EH (cell line): ENCODE data around the gene TAOK1.
"Not testable (repeated sequence)": the region's sequence is repeated elsewhere in the genome, so short reads cannot be mapped to it uniquely, and the experiment has no call there.

Experiments
- DNase-seq: peaks from one replicate; pipeline ENCODE4 v3.0.0-alpha.2; 2015; ENCODE audit warnings: low read depth

The TAOK1 gene

GRCh38 chr17:29389982-29390850 lies at the start of gene TAOK1:
TSS of gene TAOK1 (plus strand) at chr17:29390363. CDS start at chr17:29451549, 61,186 bp downstream.
- peak; percentile 98 for DNase-seq

DNA sequence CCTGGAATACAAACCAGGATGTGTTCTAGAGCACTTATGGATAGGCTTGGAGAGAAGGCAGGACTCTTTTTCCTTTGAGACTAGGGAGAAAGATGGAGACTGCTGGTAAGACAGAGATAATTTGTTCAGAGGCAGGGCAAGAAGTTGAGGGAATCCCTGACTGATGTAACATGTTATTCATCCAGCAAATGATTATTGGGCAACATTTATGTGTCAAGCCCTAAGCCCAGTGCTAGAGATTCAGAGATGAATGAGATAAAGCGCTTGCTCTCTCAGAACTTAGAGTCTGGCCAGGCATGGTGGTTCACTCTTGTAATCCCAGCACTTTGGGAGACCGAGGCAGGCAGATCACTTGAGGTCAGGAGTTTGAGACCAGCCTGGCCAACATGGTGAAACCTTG lies 48.4 kb upstream of the TAOK1 start:
- DNase-seq, result peak; percentile 68

DNA sequence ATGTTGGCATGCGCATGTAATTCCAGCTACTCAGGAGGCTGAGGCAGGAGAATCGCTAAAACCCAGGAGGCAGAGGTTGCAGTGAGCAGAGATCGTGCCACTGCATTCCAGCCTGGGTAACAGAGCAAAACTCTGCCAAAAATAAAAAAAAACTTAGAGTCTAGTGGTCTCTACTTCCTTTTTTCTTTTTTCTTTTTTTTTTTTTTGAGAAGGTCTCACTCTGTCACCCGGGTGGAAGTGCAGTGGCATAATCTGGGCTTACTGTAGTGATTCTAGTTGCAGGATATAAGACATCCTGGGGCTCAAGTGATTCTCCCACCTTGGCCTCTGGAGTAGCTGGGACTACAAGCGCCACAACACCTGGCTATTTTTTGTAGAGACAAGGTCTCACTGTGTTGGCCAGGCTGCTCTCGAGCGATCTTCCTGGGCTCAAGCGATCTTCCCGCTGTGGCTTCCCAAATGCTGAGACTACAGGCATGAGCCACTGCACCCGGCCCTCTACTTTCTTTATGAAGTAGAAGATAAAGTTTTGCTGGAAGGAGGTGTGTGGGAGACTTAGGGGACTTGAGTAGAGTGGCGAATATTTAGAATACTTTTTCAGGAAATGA lies 47.9 kb upstream of the TAOK1 start:
- DNase-seq, result no peak

- DNase-seq, result peak; percentile 41
Measured at GRCh38 chr17:29344201-29344856, 45.8 kb upstream of the TAOK1 start.

GRCh38 chr17:29345066-29345465 lies 45.1 kb upstream of the TAOK1 start:
- no peak for DNase-seq

GRCh38 chr17:29345470-29345869 lies 44.7 kb upstream of the TAOK1 start:
- not testable (repeated sequence) for DNase-seq

DNA sequence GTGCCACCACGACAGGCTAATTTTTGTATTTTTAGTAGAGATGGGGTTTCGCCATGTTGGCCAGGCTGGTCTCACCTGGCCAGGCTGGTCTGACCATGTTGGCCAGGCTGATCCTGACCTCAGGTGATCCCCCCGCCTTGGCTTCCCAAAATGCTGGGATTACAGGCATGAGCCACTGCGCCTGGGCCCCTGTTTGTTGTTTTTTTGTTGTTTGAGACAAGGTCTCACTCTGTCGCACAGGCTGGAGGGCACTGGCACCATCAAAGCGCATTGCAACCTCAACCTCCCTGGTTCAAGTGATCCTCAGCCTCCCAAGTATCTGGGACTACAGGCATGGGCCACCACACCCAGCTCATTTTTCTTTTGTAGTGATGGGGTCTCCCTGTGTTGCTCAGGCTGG lies 43.7 kb upstream of the TAOK1 start:
- DNase-seq, result no peak

DNA sequence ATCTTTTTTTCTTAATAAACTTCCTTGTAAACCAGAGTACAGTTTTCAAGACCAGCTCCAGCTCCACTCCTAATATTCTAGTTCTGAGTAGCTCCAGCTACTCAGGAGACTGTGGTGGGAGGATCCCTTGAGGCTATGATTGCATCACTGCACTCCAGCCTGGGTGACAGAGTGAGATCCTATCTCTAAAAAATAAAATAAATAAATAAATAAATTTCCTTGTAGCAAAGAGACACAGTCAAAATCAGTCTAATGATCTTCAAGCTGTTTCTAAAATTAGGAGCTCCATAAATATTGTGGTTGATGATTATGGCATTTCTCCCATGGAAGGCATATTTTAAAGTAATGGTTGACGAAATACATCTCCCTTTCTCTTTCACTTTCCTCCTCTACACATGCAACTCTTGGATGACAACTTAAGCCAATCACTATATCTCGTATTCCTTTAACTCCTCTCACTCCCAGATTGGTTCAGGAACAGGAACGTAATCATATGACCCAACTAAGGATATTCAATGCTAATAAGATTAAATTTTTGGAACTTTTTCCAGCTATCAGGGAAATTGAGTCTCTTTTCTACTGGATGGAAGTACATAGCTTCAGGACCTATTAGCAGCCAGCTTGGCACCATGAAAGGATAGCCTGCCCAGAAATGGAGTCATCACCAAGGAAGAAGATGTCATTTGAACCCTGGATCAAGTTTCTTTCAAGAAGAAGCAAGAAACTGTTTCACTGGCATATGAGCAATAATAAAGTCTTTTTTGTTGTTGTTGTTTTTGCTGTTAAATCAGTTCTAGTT lies 42.1 kb upstream of the TAOK1 start:
- DNase-seq, result peak; percentile 93

- DNase-seq, result peak; percentile 25
Measured at GRCh38 chr17:29349409-29349808, 40.8 kb upstream of the TAOK1 start.

GRCh38 chr17:29352146-29352545 lies 38.0 kb upstream of the TAOK1 start:
- no peak for DNase-seq

GRCh38 chr17:29357232-29357631 lies 32.9 kb upstream of the TAOK1 start:
- no peak for DNase-seq

DNA sequence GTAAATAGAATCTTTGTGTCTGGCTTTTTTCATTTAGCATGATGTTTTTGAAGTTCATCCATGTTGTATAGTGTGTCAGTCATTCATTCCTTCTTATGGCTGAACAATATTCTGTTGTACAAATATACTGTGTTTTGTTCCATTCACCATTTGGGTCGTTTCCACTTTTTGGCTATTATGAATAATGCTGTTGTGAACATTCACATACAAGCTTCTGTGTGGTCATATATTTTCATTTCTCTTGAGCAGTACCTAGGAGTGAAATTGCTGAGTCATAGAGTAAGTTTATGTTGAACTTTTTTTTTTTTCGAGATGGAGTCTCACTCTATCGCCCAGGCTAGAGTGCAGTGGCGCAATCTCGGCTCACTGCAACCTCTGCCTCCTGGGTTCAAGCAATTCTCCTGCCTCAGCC lies 32.3 kb upstream of the TAOK1 start:
- DNase-seq, result peak; percentile 32

DNA sequence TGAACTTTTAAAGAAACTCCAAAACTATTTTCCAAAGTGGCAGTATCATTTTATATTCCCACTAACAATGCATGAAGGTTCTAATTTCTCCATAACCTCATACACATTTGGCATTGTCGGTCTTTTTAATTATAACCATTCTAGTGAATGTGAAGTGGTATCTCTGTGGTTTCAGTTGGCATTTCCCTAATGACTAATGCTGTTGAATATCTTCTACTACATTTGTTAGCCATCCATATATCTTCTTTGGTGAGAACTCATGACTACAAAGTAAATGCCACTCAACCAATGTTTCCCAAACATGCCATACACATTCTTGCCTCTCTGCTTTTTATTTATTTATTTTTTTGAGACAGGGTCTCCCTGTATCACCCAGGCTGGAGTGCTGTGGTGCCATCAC lies 31.7 kb upstream of the TAOK1 start:
- peak; percentile 63 for DNase-seq

- no peak for DNase-seq
Measured at GRCh38 chr17:29359777-29360176, 30.4 kb upstream of the TAOK1 start.

DNA sequence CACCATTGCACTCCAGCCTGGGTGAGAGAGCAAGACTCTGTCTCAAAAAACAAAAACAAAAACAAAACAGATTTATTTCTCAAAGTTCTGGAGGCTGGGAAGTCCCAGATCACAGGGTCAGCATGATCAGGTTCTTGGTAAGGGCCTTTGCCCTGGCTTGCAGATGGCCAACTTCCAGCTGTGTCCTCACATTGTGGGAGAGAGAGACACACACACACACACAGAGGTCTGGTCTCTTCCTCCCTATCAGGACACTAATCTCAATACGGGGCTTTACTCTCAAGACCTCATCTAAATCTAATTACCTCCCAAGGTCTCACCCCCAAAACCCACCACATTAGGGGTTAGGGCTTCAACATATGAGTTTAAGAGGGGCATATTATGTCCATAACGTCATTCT lies 26.4 kb upstream of the TAOK1 start:
- no peak for DNase-seq

DNA sequence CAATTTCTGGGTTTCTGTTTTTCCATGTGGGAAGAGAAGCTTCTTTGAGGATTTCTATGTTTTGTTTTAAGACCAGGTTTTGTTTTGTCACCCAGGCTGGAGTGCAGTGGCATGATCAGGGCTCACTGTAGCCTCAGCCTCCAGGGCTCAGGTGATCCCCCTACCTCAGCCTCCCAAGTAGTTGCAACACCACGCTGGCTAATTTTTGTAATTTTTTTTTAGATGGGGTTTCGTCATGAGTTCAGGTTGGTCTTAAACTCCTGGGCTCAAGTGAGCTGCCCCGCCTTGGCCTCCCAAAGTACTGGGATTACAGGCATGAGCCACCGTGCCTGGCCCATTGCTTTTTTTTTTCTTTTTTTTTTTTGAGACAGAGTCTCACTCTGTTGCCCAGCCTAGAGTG lies 25.5 kb upstream of the TAOK1 start:
- DNase-seq, result no peak

- no peak for DNase-seq
Measured at GRCh38 chr17:29368161-29368560, 22.0 kb upstream of the TAOK1 start.

DNA sequence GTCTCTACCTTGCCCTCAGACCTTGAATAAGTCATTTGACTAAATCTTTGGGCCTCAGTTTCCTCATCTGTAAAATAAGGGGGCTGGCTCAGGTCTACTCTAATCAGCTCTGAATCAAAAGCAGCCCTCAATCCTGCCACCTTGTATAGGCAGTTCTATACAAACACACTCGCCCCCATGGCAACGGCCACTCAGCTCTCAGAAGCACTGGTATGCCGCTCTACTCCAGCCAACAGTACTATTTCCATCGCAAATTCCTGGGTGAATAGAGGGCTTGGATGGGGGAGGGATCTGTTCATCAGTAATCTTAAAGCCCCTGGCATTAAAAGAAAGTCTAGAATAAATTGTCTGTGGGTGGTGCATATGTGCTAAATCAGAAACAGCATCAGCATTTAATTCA lies 21.2 kb upstream of the TAOK1 start:
- DNase-seq, result peak; percentile 44

- peak; percentile 84 for DNase-seq
Measured at GRCh38 chr17:29369831-29370735, 20.1 kb upstream of the TAOK1 start.

GRCh38 chr17:29376667-29377270 lies 13.4 kb upstream of the TAOK1 start:
- peak; percentile 83 for DNase-seq

DNA sequence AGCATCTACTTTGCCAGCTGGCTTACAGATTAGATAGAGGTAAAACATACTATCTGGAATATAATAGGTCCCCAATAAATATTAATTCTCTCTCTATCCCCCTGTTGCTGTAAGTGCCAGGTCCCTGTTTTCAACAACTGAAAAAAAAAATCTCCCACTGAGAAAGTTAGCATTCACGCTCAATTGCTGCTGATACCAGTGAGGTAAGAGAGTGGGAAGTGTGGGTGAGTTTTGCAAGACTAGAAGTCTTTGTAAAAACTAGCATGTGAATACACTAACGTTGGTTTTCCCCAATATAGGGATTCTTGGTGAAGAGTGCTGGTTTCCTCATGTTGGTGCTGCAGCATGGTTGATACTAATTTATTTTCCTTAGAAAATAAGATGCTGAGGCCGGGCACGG lies 11.7 kb upstream of the TAOK1 start:
- no peak for DNase-seq
